MCF 10A (cell line): Measurements from ENCODE around the gene SMYD5. TPM values are rescaled to one million over a fixed set of nuclear protein-coding genes. Genes with fewer than 3 reads are reported as not detected.

Source experiments
- BruUV-seq: library from RNA; stranded (reverse); fragments of 400-500 nt; replicated peaks from 2 replicates; lab custom pipeline; 2021; lab: Mats Ljungman, UMichigan
- CTCF ChIA-PET: fragments of 300-600 bp; sonication (Branson Sonifier 250); formaldehyde crosslinking; extraction: SDS; loops from one replicate; lab custom pipeline; 2021; ENCODE audit warnings: antibody characterized with exemption, inconsistent platforms; lab: Yijun Ruan, JAX
- POLR2A ChIA-PET: fragments of 300-600, 350-650 bp; sonication (Branson Sonifier 250); formaldehyde crosslinking; extraction: SDS; loops from one replicate; lab custom pipeline; 2020; ENCODE audit warnings: antibody characterized with exemption, inconsistent platforms; lab: Yijun Ruan, JAX
- DNase-seq: peaks from one replicate; pipeline ENCODE4 v3.0.0-alpha.2; 2018; ENCODE audit not compliant: unreplicated experiment
- H3K27ac Mint-ChIP-seq: one replicate; pipeline ENCODE4 v1.8.0; 2022; ENCODE audit warnings: mild to moderate bottlenecking, low read depth, mixed read lengths; ENCODE audit not compliant: unreplicated experiment
- H3K27me3 Mint-ChIP-seq: one replicate; pipeline ENCODE4 v1.8.0; 2022; ENCODE audit warnings: mixed read lengths; ENCODE audit not compliant: insufficient read depth, unreplicated experiment
- H3K36me3 Mint-ChIP-seq: one replicate; pipeline ENCODE4 v1.8.0; 2022; ENCODE audit warnings: mild to moderate bottlenecking, moderate library complexity, mixed read lengths; ENCODE audit not compliant: insufficient read depth, unreplicated experiment
- H3K4me1 Mint-ChIP-seq: one replicate; pipeline ENCODE4 v1.8.0; 2022; ENCODE audit warnings: mixed read lengths; ENCODE audit not compliant: insufficient read depth, unreplicated experiment
- H3K4me3 Mint-ChIP-seq: one replicate; pipeline ENCODE4 v1.8.0; 2022; ENCODE audit warnings: mild to moderate bottlenecking, moderate library complexity, mixed read lengths; ENCODE audit not compliant: unreplicated experiment
- H3K9me3 Mint-ChIP-seq: one replicate; pipeline ENCODE4 v1.8.0; 2022; ENCODE audit warnings: mixed read lengths; ENCODE audit not compliant: unreplicated experiment
- intact Hi-C: fragments of 100-400 bp; cut with micrococcal nuclease; formaldehyde crosslinking; loops from 2 replicates; pipeline ENCODE4 v1.14.1; 2022
- total RNA-seq: library from RNA; stranded (reverse); gene quantifications from 2 replicates; pipeline ENCODE4 v1.2.3, GENCODE V29; 2022
- TF ChIP-seq, protein P1 (sequence below): fragments of 200-600 bp; IDR thresholded peaks from one replicate; pipeline ENCODE4 v1.8.0; 2022; ENCODE audit warnings: antibody characterized with exemption, mild to moderate bottlenecking; ENCODE audit not compliant: unreplicated experiment

The SMYD5 gene
- total RNA-seq, 1 experiment from 2014 or later, result 34.4 TPM

- H3K36me3 Mint-ChIP-seq, result no peaks in the 10 kb centered on the region
- intact Hi-C loops, result no loop called here
Observed at GRCh38 chr2:73263540-73264331, 49.7 kb downstream of the SMYD5 start.

GRCh38 chr2:73264332-73264606 is 50.2 kb downstream of the SMYD5 start:
- TF ChIP-seq, protein P1, sequence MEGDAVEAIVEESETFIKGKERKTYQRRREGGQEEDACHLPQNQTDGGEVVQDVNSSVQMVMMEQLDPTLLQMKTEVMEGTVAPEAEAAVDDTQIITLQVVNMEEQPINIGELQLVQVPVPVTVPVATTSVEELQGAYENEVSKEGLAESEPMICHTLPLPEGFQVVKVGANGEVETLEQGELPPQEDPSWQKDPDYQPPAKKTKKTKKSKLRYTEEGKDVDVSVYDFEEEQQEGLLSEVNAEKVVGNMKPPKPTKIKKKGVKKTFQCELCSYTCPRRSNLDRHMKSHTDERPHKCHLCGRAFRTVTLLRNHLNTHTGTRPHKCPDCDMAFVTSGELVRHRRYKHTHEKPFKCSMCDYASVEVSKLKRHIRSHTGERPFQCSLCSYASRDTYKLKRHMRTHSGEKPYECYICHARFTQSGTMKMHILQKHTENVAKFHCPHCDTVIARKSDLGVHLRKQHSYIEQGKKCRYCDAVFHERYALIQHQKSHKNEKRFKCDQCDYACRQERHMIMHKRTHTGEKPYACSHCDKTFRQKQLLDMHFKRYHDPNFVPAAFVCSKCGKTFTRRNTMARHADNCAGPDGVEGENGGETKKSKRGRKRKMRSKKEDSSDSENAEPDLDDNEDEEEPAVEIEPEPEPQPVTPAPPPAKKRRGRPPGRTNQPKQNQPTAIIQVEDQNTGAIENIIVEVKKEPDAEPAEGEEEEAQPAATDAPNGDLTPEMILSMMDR, result no peak
- Mint-ChIP-seq H3K27me3 (peaks cover 12% of the 10 kb centered on the region), H3K36me3 (no peaks in the 10 kb centered on the region), H3K4me3 (no peak overlapping the region), H3K4me1 (peaks cover 6% of the 10 kb centered on the region), H3K27ac (no peak overlapping the region), H3K9me3 (no peaks in the 10 kb centered on the region)
- no peak for DNase-seq
- intact Hi-C loops, result no loop called here
- no TSS peak for BruUV-seq
- CTCF ChIA-PET, result no interaction called here
- POLR2A ChIA-PET, result no interaction called here

More at GRCh38 chr2:73263540-73264331, 49.7 kb downstream of the SMYD5 start:
- CTCF ChIA-PET, result interaction anchor here (0.6 to 1.3 kb wide), 3 partner anchors 25 to 561 kb away, joined by 3 to 4 read pairs (median 3); partner anchors contain the start of gene EGR4
- no peak for DNase-seq
- BruUV-seq, result no TSS peak
- Mint-ChIP-seq H3K9me3 (no peaks in the 10 kb centered on the region), H3K27ac (no peak overlapping the region), H3K4me3 (no peak overlapping the region), H3K4me1 (peaks cover 6% of the 10 kb centered on the region), H3K27me3 (peaks cover 11% of the 10 kb centered on the region)
- TF ChIP-seq, protein P1, result no peak
- POLR2A ChIA-PET, result no interaction called here

GRCh38 chr2:73264783-73265182 is 50.7 kb downstream of the SMYD5 start:
- H3K27me3 Mint-ChIP-seq, result peaks cover 12% of the 10 kb centered on the region
- ChIA-PET POLR2A (no interaction called here), CTCF (no interaction called here)
- no peak overlapping the region for H3K27ac Mint-ChIP-seq
- no peak overlapping the region for H3K4me3 Mint-ChIP-seq
- intact Hi-C loops, result no loop called here
- BruUV-seq, result no TSS peak
- no peaks in the 10 kb centered on the region for H3K36me3 Mint-ChIP-seq
- TF ChIP-seq, protein P1, result no peak
- no peaks in the 10 kb centered on the region for H3K9me3 Mint-ChIP-seq
- DNase-seq, result no peak
- H3K4me1 Mint-ChIP-seq, result peaks cover 6% of the 10 kb centered on the region

DNA sequence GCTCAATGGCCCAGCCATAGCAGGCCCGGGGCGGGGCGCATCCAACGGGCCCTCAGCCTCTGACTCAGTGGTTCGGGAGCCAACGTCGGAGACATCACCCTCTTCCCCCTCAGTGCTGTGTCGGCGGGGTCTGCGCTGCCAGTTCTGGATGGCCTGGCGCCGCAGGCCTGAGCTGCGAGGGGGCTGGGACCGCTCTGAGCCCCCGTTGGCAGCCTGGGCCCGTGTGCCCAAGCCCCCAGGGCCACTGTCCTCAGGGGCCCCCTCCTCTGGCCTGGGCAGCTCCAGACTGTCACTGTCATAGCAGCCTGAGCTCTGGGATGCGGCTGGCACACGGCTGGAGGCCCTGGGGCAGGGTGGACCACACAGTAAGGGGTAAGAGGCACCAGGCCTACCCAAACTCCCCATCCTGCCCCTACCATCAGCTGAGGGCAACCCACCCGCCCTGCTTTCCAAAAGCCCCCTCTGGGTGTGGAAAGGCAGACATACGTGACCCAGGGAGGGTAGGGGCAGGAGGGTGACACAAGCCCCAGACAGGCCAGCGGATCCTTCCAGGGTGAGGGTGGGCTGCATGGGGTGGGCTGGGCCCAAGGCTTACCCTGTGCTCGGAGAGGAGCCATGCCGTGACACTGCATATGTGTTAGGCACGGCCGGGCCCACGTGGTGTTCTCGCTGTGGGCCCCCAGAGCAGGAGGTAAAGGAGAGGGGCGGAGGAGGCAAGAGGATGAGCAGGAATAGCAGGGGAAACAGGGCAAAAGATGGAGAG is 51.4 kb downstream of the SMYD5 start:
- Mint-ChIP-seq H3K36me3 (no peaks in the 10 kb centered on the region), H3K27me3 (peaks cover 15% of the 10 kb centered on the region), H3K4me3 (no peak overlapping the region), H3K27ac (no peak overlapping the region), H3K4me1 (peaks cover 6% of the 10 kb centered on the region), H3K9me3 (no peaks in the 10 kb centered on the region)
- POLR2A ChIA-PET, result no interaction called here
- TF ChIP-seq, protein P1, result no peak
- DNase-seq, result no peak
- BruUV-seq, result no TSS peak
- CTCF ChIA-PET, result interaction anchor here (0.6 kb wide), 1 partner anchor 16 kb away, joined by 6 read pairs; no protein-coding TSS in a partner anchor
- intact Hi-C loops, result no loop called here
